ENCODE data around the gene COQ8B.

GRCh38 chr19:40700083-40700482 lies 16.6 kb downstream of the COQ8B start:
- no peak for TF ChIP-seq CTCF (IDR thresholded peaks at IDR 0.05; ENCODE audit: low read depth, low read length, poor library complexity, severe bottlenecking)
- TF ChIP-seq EZH2phosphoT487 (IDR thresholded peaks at IDR 0.05; ENCODE audit: borderline replicate concordance, low read length), result no peak

All from DOHH2 (cell line).